HG02885 (cell line): Measurements from ENCODE around the gene IKBIP.
"Not testable (repeated sequence)": the region's sequence is repeated elsewhere in the genome, so short reads cannot be mapped to it uniquely, and the experiment has no call there.

ENCODE experiments used
- ATAC-seq: cut with Tn5 transposase; IDR thresholded peaks from one replicate; pipeline ENCODE4 v1.9.1; 2021; ENCODE audit warnings: mild to moderate bottlenecking; ENCODE audit not compliant: unreplicated experiment, poor library complexity

The IKBIP gene

GRCh38 chr12:98639491-98639890, 5.1 kb downstream of the IKBIP start:
- no peak for ATAC-seq

GRCh38 chr12:98638009-98638408, 6.6 kb downstream of the IKBIP start:
- no peak for ATAC-seq

GRCh38 chr12:98637068-98637467, 7.5 kb downstream of the IKBIP start:
- ATAC-seq: no peak

- ATAC-seq: peak; percentile 90
These were observed 8.8 kb downstream of the IKBIP start for GRCh38 chr12:98635657-98636323.

- ATAC-seq: no peak
These were observed 25.6 kb downstream of the IKBIP start for GRCh38 chr12:98618952-98619351.

GRCh38 chr12:98612696-98613334, 31.8 kb downstream of the IKBIP start:
- peak; percentile 90 for ATAC-seq

GRCh38 chr12:98610596-98610995, 34.0 kb downstream of the IKBIP start:
- no peak for ATAC-seq

GRCh38 chr12:98606359-98606988, 38.1 kb downstream of the IKBIP start:
- ATAC-seq: no peak

- ATAC-seq: no peak
These were observed 42.7 kb downstream of the IKBIP start for GRCh38 chr12:98601924-98602323.

- not testable (repeated sequence) for ATAC-seq
These were observed 47.3 kb downstream of the IKBIP start for GRCh38 chr12:98597313-98597712.

- ATAC-seq: no peak
These were observed 49.2 kb downstream of the IKBIP start for GRCh38 chr12:98595243-98595988.

- peak; percentile 12 for ATAC-seq
These were observed 50.3 kb downstream of the IKBIP start for GRCh38 chr12:98594050-98594835.

- ATAC-seq: peak; percentile 99
These were observed 51.1 kb downstream of the IKBIP start, which contains the start of gene SLC25A3 for GRCh38 chr12:98593351-98594049. SLC25A3 (plus strand) TSS chr12:98593686; CDS start chr12:98593979, 293 bp downstream.

GRCh38 chr12:98592825-98593322, 51.7 kb downstream of the IKBIP start:
- no peak for ATAC-seq

GRCh38 chr12:98591209-98591608, 53.4 kb downstream of the IKBIP start:
- no peak for ATAC-seq

GRCh38 chr12:98587084-98587483, 57.5 kb downstream of the IKBIP start:
- ATAC-seq: no peak

- no peak for ATAC-seq
These were observed 62.5 kb downstream of the IKBIP start for GRCh38 chr12:98582093-98582492.

- ATAC-seq: no peak
These were observed 63.5 kb downstream of the IKBIP start for GRCh38 chr12:98581101-98581500.

- ATAC-seq: no peak
These were observed 63.9 kb downstream of the IKBIP start for GRCh38 chr12:98580695-98581094.
